ENCODE results near the gene DDIT4. TPM values are rescaled to one million over a fixed set of nuclear protein-coding genes. Genes with fewer than 3 reads are reported as not detected.

The DDIT4 gene
- total and polyA plus RNA-seq, 9 of the 15 experiments (the other 6 are each of a cell fraction or from before 2014, with no cell fraction given), result 8.2 to 675 (median 159) TPM

DNA sequence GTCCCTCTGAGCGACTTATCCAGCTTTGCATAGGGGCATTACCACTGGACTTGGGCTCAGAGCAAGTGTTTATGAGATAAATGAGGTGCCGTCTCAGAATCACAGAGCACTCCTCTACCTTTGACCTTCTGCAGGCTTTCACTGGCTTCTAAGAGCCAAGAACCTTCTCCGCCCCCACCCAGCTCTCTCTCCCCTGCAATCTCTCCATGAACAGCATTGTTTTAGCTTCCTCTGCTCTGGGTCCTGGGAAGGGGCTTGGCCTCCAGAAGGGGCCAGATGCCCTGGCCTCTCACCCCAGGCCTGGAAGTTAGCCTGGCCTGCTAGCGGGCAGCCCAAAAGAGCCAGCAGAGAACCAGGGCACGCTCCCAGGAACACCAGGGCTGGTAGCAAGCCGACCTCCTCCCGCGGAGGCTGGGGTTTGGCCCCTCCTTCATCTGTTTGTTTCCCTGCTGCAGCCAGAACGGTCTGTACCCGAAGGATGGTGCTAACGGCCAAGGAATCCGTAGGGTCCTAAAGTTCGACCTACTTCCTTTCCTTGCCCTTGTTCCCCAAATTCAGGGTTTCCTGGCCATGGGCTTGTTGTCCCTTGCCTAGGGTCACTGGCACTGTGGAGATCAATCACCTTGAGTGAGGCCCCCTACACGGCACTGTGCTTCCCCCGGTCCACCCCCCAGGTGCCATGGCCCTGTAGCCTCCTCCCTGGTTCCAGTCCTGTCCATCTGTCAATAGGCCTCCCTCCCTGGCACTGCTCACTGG lies 18.7 kb upstream of the DDIT4 start (continued):
- TF ChIP-seq DMBX1 (CRISPR knock-in tag; IDR thresholded peaks at IDR 0.05; ENCODE audit: borderline replicate concordance) (peak; percentile 54), CHCHD3 (CRISPR knock-in tag; IDR thresholded peaks at IDR 0.05) (no peak), ZNF224 (CRISPR knock-in tag; IDR thresholded peaks at IDR 0.05) (no peak), ZNF316 (IDR thresholded peaks at IDR 0.05) (no peak), POLR2H (tag; IDR thresholded peaks at IDR 0.05; ENCODE audit: low read depth) (no peak), BMI1 (IDR thresholded peaks at IDR 0.05; ENCODE audit: low read length) (no peak), RBM15 (IDR thresholded peaks at IDR 0.05; ENCODE audit: insufficient read depth, low read length) (no peak), ATF7 (IDR thresholded peaks at IDR 0.05) (peak; percentile 35; the same call in 1 of the 2 replicates), NR2C2 (CRISPR knock-in tag; IDR thresholded peaks at IDR 0.05) (peak; percentile 72), NR2C2 (tag; IDR thresholded peaks at IDR 0.05) (peak; percentile 76), NFIC (IDR thresholded peaks at IDR 0.05) (peak; percentile 27; the same call in 1 of the 2 replicates), NFE2 (IDR thresholded peaks at IDR 0.05; ENCODE audit: low read depth) (no peak), CXXC5 (CRISPR knock-in tag; IDR thresholded peaks at IDR 0.05) (peak; percentile 58), KLF1 (tag; IDR thresholded peaks at IDR 0.05) (no peak)
- TF ChIP-seq, protein P1, sequence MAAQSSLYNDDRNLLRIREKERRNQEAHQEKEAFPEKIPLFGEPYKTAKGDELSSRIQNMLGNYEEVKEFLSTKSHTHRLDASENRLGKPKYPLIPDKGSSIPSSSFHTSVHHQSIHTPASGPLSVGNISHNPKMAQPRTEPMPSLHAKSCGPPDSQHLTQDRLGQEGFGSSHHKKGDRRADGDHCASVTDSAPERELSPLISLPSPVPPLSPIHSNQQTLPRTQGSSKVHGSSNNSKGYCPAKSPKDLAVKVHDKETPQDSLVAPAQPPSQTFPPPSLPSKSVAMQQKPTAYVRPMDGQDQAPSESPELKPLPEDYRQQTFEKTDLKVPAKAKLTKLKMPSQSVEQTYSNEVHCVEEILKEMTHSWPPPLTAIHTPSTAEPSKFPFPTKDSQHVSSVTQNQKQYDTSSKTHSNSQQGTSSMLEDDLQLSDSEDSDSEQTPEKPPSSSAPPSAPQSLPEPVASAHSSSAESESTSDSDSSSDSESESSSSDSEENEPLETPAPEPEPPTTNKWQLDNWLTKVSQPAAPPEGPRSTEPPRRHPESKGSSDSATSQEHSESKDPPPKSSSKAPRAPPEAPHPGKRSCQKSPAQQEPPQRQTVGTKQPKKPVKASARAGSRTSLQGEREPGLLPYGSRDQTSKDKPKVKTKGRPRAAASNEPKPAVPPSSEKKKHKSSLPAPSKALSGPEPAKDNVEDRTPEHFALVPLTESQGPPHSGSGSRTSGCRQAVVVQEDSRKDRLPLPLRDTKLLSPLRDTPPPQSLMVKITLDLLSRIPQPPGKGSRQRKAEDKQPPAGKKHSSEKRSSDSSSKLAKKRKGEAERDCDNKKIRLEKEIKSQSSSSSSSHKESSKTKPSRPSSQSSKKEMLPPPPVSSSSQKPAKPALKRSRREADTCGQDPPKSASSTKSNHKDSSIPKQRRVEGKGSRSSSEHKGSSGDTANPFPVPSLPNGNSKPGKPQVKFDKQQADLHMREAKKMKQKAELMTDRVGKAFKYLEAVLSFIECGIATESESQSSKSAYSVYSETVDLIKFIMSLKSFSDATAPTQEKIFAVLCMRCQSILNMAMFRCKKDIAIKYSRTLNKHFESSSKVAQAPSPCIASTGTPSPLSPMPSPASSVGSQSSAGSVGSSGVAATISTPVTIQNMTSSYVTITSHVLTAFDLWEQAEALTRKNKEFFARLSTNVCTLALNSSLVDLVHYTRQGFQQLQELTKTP (IDR thresholded peaks at IDR 0.05; ENCODE audit: low read depth in 1 of 2, partially characterized antibody in 2 of 2), result peak in 1 of 2 experiments; percentile 72
- TF ChIP-seq, protein P2, sequence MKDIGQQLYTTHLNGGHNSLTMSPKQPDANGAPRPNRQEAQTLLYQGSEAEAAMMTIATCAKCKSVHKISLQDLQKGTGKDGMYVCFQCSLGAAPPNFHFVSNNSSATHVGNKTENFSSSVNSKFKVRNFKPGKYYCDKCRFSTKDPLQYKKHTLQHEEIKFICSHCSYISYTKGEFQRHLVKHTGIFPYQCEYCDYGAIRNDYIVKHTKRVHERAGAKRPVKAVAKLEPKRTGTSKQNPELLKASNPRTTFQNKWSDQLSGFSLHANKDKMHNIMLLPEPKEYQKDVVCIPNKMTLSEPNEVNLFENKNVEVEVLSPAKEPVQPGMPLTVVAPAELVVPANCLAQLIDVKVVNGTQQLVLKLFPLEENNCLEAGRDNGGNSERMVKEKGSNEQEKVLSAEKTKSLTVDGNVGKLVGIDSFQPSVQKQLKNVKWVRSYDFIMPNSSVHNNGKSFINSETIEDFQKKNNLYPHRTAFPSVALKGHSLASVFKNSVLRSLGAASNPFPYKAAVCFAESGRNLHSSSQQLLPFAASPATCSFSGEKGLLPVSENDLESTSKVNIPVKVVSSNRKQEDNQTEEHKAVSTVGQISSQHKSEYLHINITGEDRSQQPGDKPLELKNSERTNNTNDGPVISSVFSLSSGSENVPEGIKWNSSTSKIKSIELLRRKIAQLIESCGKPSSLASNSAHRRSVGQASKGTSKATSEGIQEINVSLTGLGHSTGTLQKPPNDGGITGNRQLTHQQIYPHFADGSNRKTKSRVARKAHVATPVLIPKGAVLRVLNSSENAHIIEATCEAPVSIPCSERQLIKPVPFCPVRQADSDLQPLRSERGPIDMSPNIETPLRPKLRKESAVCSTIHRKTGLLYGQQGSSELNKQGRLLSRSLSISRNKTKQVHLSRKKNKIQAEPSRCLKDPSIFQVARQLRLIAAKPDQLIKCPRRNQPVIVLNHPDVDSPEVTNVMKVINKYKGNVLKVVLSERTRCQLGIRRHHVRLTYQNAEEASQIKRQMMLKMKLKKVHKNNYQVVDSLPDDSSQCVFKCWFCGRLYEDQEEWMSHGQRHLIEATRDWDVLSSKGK (CRISPR knock-in tag; IDR thresholded peaks at IDR 0.05), result no peak
- TF ChIP-seq, protein P3, sequence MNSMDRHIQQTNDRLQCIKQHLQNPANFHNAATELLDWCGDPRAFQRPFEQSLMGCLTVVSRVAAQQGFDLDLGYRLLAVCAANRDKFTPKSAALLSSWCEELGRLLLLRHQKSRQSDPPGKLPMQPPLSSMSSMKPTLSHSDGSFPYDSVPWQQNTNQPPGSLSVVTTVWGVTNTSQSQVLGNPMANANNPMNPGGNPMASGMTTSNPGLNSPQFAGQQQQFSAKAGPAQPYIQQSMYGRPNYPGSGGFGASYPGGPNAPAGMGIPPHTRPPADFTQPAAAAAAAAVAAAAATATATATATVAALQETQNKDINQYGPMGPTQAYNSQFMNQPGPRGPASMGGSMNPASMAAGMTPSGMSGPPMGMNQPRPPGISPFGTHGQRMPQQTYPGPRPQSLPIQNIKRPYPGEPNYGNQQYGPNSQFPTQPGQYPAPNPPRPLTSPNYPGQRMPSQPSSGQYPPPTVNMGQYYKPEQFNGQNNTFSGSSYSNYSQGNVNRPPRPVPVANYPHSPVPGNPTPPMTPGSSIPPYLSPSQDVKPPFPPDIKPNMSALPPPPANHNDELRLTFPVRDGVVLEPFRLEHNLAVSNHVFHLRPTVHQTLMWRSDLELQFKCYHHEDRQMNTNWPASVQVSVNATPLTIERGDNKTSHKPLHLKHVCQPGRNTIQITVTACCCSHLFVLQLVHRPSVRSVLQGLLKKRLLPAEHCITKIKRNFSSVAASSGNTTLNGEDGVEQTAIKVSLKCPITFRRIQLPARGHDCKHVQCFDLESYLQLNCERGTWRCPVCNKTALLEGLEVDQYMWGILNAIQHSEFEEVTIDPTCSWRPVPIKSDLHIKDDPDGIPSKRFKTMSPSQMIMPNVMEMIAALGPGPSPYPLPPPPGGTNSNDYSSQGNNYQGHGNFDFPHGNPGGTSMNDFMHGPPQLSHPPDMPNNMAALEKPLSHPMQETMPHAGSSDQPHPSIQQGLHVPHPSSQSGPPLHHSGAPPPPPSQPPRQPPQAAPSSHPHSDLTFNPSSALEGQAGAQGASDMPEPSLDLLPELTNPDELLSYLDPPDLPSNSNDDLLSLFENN (IDR thresholded peaks at IDR 0.05; ENCODE audit: low read depth in 2 of 2, low read length in 2 of 2), result peak in 1 of 2 experiments; percentile 20; a peak in 1 of 4 replicates
